Activated CD4-positive, alpha-beta T cell treated with anti-CD3 and anti-CD28 coated beads for 4 hours (primary cell): ENCODE results near the gene SMYD3.

ENCODE experiments used
- DNase-seq, 2 donors: peaks; one replicate each; pipeline ENCODE4 v3.0.0-alpha.2; 2020

SMYD3 gene

GRCh38 chr1:246515390-246516005, 8.4 kb upstream of the SMYD3 start:
- no peak for DNase-seq

GRCh38 chr1:246513619-246514343, 6.7 kb upstream of the SMYD3 start:
- no peak for DNase-seq

DNA sequence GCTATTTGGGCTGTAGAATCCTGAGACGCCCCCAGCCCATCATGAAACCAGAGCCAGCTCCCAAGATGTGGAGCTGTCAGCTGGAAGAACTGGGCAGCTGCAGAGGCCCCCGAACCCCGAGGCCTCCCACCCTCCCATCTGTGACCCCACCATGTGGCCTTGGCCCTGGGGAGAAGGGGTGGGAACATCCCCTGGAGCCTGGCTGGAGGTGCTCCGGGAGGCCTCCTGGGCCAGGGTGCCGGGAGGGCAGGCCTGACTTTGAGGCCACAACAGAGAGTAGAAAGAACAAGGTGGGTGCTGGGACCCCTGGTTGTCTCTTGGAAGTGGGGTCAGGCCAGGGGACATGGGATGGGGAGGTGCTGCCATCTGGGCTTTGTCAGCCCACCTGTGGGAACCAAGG, 6.0 kb upstream of the SMYD3 start:
- no peak for DNase-seq

- DNase-seq, result no peak
Measured at GRCh38 chr1:246512635-246513034, 5.6 kb upstream of the SMYD3 start.

- DNase-seq, result no peak
Measured at GRCh38 chr1:246512230-246512629, 5.2 kb upstream of the SMYD3 start.

DNA sequence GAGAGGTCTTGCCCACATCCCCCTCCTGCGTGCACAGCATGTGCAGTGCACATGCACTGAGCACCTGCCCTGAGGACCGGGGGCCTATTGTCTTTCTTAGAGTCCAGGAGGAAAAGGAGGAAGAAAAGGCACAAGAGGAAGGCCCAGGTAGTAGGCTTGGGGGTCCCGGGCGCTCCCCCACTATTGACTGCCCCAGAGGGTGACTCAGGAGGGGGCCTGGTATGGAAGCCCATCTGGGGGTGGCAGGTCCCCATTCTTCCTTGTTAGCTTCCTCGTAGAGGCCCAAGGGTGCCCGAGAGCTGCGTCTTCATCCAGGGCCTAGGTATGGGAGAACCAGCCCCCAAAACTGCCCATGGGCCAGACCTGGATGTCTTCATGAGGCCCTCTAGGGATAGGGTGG, 4.1 kb upstream of the SMYD3 start:
- no peak for DNase-seq

GRCh38 chr1:246510147-246511030, 3.3 kb upstream of the SMYD3 start:
- no peak for DNase-seq

DNA sequence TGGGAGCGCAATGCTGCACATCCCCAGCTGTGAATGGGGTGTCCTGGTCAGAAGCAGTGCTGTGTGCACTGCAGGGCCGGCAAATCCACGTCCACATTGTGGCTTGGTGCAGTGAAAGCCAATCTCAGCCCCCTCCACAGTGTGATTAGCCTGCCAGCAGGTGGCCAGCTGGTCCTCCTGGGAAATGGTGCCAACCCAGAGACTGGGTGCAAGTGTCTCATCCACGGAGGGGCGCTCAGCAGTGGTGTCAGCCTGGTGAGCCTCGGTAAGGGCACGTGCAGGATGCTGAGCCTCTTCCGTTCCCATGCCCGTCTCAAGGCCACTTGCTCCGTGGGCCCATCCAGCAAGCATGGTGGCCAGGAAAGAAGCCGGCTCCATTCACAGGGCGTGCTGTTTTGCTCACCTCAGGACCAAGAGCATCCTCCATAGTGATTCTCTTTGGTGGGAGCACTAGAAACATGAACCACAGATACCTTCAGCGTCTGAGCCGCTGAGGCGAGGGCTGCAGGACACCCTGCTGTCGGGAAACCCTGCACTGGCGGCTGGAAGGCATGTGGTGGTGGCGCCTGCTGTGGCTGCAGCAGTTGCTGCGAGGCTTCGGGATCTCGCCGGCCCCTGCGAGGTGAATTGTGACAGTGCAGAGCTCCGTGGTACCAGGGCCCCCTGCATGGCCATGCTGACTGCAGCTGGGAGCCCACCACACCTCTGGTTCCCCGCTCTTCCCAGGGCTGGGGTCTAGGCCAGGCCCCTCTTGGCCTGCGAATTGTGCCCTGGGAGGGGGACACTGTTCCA, 2.0 kb upstream of the SMYD3 start:
- no peak for DNase-seq

GRCh38 chr1:246506367-246506673, 759 bp downstream of the SMYD3 start:
- DNase-seq, result no peak

- DNase-seq, result no peak
Measured at GRCh38 chr1:246503341-246503740, 3.7 kb downstream of the SMYD3 start.

DNA sequence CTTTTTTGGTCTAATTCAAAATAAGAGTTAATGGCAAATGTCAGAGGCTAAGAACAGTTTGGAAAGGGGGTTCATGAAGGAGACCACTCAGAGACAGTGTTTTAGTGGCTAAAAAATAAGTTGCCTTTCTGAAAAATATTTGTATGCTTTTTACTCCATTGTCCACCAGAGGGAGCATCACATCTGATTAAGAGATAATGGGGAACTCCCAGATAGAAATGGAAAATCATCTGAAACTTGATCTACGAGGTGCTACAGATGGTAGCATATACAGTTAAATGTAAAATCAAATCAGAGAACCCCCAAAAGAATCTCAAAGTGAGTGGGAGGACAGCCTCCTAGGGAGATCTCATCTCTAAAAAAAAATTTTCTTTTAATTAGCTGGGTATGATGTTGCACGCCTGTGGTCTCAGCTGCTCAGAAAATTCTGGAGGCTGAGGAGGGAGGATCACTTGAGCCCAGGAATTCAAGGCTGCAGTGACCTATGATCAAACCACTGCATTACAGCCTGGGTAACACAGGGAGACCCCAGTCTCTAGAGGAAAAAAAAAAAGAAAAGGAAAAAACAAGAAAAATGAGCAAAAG, 9.7 kb downstream of the SMYD3 start:
- peak; percentile 12 to 40 for DNase-seq

- DNase-seq, result peak in 1 of 2 donors; percentile 28
Measured at GRCh38 chr1:246492611-246493245, 14.4 kb downstream of the SMYD3 start.

DNA sequence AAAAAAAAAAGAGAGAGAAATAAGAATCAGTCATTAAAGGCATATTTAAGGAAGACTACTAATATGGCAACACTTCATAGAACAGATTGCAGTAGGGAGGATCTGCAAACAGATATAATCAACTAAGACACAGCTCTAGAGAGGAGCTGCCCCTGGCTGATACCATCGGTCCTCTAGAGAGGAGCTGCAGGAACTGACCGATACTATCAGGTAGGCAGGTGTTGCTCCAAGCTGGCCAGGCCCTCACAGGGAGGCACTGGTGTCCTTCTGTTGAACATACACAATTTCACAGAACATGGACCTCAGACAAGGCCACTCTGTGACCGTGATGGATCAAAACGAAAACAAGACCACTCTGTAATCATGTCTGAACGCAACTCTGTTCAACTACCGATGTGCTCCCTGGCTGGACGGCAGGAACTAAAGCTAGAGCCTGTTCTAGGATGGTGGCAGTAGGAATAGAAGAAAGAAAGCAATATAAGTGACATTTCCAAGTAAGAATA, 15.5 kb downstream of the SMYD3 start:
- DNase-seq, result no peak

GRCh38 chr1:246488674-246489073, 18.4 kb downstream of the SMYD3 start:
- DNase-seq, result no peak

GRCh38 chr1:246483569-246483933, 23.5 kb downstream of the SMYD3 start:
- DNase-seq, result no peak

- DNase-seq, result no peak
Measured at GRCh38 chr1:246482805-246483568, 24.1 kb downstream of the SMYD3 start.

GRCh38 chr1:246479061-246479460, 28.0 kb downstream of the SMYD3 start:
- DNase-seq, result no peak

DNA sequence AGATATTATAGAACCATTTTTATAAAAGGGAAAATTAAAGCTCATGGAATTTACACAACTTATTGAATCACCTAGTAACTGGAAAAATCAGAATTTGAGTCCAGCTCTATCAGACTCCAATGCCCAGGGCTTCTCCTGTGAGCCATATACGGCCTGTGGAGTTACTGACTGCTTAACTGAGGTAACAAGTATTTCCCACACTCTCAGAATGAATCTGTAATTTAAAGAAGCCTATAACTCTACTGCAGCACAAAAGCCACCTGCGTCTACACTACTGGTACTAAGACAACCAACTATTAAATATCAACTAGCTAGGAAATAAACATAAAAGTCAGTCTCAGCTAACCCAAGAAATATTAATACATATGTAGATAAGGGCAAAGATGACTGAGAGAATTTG, 29.4 kb downstream of the SMYD3 start:
- DNase-seq, result no peak

GRCh38 chr1:246476771-246477170, 30.3 kb downstream of the SMYD3 start:
- no peak for DNase-seq

DNA sequence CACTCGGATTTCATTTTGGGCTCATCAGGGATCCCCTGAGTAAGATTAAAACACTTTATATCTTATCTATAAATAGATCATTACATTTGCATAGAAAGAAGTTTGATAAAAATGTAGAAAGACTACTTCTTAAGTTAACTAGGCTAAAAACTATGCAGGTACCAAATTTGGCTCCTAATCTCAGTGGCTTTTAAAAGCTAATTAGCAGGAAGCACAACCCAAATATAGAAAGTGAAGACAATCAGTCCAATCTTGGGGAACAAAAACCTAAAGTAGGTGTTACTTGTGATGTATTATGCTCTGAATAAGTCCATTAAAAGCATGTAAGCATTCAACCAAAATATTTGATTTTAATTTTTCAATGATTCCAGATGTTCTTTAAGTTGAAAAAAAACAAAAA, 35.4 kb downstream of the SMYD3 start:
- no peak for DNase-seq

- no peak for DNase-seq
Measured at GRCh38 chr1:246470585-246470984, 36.5 kb downstream of the SMYD3 start.
